GM12865 (cell line): ENCODE results near the gene APBA2.

ENCODE experiments used
- DNase-seq: peaks from one replicate; pipeline ENCODE4 v3.0.0; 2010; ENCODE audit warnings: low read depth
- H3K4me3 ChIP-seq: 2 replicates; pipeline ENCODE4 v1.5.1; 2011; ENCODE audit warnings: mild to moderate bottlenecking, low read depth, low read length, control low read depth
- TF ChIP-seq, protein P1 (sequence below): IDR thresholded peaks from 2 replicates; pipeline ENCODE4 v1.5.1; 2011; ENCODE audit warnings: low read length, control low read depth, low read depth, inconsistent platforms; ENCODE audit not compliant: insufficient read depth; ENCODE audit errors: missing control alignments

The APBA2 gene

DNA sequence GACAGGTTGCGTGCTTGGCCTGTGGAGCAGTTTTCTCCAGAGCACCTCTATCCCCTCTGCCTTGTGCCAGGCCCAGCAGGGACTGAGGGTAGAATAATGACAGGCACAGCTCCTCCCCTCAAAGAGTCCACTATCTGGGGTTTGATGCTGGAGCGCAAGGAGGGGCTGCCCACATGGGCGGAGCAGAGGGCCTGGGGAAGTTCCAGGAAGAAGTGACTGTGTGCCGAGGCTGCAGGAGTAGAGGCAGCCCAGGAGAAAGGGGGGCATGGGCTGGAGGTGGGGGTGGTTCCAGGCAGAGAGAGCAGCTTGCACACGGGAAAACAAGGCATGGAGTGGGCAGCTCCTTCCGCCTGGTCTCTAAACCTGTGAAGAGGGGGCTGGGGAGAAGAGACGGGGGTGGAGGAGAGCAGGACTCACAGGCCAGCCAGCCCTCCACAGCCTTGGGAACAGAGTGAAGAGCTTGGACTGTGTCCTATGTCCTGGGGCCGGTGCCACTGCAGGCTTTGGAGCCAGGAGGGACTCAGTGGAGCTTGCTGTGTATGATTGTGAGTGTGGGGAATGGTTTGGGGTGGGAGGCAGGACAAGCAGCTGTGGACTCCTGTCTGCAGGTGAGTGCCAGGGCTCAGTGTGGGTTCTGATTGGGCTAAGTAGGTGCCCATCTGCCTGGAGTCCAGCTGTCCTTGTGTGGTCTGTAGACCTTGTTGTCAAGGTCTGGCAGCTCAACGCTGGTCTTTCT lies 48.1 kb downstream of the APBA2 start:
- TF ChIP-seq, protein P1, sequence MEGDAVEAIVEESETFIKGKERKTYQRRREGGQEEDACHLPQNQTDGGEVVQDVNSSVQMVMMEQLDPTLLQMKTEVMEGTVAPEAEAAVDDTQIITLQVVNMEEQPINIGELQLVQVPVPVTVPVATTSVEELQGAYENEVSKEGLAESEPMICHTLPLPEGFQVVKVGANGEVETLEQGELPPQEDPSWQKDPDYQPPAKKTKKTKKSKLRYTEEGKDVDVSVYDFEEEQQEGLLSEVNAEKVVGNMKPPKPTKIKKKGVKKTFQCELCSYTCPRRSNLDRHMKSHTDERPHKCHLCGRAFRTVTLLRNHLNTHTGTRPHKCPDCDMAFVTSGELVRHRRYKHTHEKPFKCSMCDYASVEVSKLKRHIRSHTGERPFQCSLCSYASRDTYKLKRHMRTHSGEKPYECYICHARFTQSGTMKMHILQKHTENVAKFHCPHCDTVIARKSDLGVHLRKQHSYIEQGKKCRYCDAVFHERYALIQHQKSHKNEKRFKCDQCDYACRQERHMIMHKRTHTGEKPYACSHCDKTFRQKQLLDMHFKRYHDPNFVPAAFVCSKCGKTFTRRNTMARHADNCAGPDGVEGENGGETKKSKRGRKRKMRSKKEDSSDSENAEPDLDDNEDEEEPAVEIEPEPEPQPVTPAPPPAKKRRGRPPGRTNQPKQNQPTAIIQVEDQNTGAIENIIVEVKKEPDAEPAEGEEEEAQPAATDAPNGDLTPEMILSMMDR = no peak
- no peak overlapping the region for H3K4me3 ChIP-seq
- no peak for DNase-seq

DNA sequence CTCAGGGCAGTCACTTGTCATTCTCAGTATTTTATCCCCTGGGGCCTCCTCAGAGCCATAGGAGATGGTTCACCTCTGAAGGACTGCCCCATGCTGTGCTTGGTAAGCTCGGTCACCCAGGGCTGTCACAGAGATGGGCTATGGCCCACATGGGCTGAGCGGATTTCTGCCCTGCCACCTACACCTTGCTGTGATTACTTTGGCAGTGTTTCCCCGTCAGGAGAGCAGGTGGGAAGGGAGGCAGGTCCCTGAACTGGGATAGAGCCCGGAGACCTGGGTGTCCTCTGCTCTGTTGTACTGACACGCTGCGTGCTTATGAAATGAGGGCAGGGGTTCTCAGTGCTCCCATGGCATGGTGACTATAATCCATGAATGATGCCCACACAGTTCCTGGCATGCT lies 48.9 kb downstream of the APBA2 start:
- H3K4me3 ChIP-seq = no peak overlapping the region
- TF ChIP-seq, protein P1 = no peak
- no peak for DNase-seq

DNA sequence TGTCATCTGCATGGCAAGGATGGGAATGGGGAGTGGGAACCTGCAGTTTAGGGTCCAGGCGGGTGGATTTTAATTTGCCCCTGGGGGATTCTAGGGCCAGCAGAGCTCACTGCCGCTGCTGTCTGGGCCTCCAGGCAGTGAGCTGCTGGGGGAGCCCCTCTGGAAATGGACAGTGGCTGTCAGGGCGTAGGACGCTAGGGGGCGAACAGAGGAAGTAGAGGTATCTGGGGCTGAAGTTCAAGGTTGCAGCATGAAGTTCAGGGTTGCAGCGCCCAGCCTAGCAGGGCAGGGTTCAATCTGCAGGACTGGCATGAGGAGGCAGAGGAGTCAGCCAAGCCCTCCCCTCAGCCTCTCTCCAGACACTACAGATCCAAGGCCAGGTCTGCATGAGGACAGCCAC lies 49.5 kb downstream of the APBA2 start:
- TF ChIP-seq, protein P1 = peak; percentile 38
- peak; percentile 42 for DNase-seq

DNA sequence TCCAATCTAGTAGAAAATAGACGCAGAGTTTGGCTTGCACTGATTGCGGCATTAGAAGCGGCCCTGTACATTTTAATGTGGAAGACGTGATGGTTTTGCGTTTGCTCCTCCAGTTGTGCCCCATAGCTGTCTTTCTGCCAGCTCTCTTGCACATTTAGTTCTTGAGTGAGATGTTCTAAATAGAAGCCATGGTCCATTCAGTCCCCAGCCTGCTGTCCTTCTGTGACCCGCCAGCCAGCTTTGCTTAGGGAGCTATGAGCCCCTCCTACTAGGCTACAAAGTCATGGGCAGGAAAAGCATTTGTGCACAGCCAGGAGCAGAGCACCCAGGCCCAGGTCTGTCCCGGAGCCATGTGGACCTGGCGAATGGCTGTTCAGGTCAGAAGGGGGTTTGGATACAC lies 50.3 kb downstream of the APBA2 start:
- H3K4me3 ChIP-seq = no peak overlapping the region
- DNase-seq = no peak
- TF ChIP-seq, protein P1 = no peak

More for the DNA sequence above, 49.5 kb downstream of the APBA2 start:
- H3K4me3 ChIP-seq = no peak overlapping the region

DNA sequence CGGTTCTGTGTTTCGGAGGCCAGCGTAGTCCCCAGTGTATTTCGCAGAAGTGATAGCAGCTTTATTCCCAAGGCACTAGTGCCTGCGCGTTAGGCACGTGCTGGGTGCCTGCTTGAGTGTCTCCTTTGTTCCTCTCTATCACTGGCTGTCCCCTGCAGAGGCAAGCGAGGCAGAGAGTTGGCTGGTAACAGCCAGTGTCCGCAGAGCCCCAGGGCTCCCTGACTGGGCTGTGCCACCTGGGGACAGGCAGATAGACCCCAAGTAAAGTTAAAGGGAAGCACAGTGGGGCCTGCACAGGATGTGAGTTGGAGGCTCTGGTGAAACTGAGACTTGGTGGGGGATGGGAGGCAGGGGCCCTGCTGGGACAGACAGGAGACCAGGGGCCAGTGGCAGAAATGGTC lies 50.7 kb downstream of the APBA2 start:
- DNase-seq = no peak
- H3K4me3 ChIP-seq = no peak overlapping the region
- TF ChIP-seq, protein P1 = no peak

DNA sequence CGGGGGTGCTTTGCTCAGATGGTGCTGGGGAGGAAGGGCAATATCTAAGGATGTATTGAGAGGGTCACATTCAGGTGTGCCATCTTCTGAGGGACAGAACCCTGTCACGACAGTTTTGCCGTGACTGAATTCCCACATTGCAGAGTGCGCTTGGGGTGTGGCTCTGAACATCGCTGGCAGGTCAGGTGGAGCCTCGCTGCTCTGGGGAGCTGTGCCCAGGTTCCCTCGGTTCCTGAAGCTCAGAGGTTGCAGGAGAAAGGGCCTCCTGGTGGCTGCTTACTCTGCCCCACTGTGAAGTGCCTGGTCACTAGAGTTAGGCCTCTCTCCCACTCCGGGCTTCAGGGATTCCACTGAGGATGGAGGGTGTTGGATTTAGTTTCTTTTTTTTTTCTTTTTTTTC lies 51.5 kb downstream of the APBA2 start:
- no peak for DNase-seq
- no peak overlapping the region for H3K4me3 ChIP-seq
- TF ChIP-seq, protein P1 = no peak

DNA sequence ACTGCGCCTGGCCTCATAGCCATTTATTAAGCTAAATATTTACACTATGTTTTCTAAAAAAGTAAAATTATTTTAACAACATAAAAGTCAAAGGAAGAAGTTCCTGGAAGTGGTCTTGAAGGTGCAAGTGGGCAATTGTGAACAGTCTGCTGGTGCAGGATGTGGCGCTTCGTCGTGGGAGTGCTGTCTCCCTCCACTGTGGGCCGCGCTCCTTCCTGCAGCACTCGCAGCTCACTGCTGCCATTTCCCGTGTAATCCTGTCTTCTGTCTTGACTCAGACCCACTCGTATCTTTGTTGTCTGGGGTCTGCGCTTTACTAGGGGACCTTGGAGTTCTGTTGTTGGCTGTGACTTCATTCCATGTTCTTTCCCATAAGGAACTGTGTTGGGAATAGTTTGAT lies 56.3 kb downstream of the APBA2 start:
- H3K4me3 ChIP-seq = no peak overlapping the region
- TF ChIP-seq, protein P1 = no peak
- DNase-seq = no peak
